GM19240 (cell line): ENCODE measurements around the gene PXDN.
"Not testable (repeated sequence)": the region's sequence is repeated elsewhere in the genome, so short reads cannot be mapped to it uniquely, and the experiment has no call there.

ENCODE experiments used
- DNase-seq: peaks from one replicate; pipeline ENCODE4 v3.0.0; 2011; ENCODE audit warnings: low spot score; ENCODE audit not compliant: insufficient read length

PXDN gene

GRCh38 chr2:1704631-1705556 lies 39.4 kb downstream of the PXDN start:
- no peak for DNase-seq

- DNase-seq = no peak
Observed at GRCh38 chr2:1702186-1702565, 42.1 kb downstream of the PXDN start.

- DNase-seq = no peak
Observed at GRCh38 chr2:1701556-1702185, 42.6 kb downstream of the PXDN start.

GRCh38 chr2:1701020-1701419 lies 43.3 kb downstream of the PXDN start:
- DNase-seq = no peak

GRCh38 chr2:1700427-1700826 lies 43.9 kb downstream of the PXDN start:
- DNase-seq = not testable (repeated sequence)

- DNase-seq = no peak
Observed at GRCh38 chr2:1698188-1698945, 45.9 kb downstream of the PXDN start.

- no peak for DNase-seq
Observed at GRCh38 chr2:1697601-1698000, 46.7 kb downstream of the PXDN start.

GRCh38 chr2:1696472-1696871 lies 47.8 kb downstream of the PXDN start:
- DNase-seq = no peak

- no peak for DNase-seq
Observed at GRCh38 chr2:1694371-1695271, 49.7 kb downstream of the PXDN start.

GRCh38 chr2:1693723-1694122 lies 50.6 kb downstream of the PXDN start:
- no peak for DNase-seq

GRCh38 chr2:1692342-1692741 lies 52.0 kb downstream of the PXDN start:
- no peak for DNase-seq

GRCh38 chr2:1691366-1691765 lies 52.9 kb downstream of the PXDN start:
- DNase-seq = no peak

GRCh38 chr2:1690056-1690775 lies 54.1 kb downstream of the PXDN start:
- no peak for DNase-seq

- DNase-seq = no peak
Observed at GRCh38 chr2:1688859-1689258, 55.5 kb downstream of the PXDN start.

- no peak for DNase-seq
Observed at GRCh38 chr2:1688161-1688560, 56.2 kb downstream of the PXDN start.

- DNase-seq = no peak
Observed at GRCh38 chr2:1687254-1687653, 57.1 kb downstream of the PXDN start.

- DNase-seq = no peak
Observed at GRCh38 chr2:1686784-1687105, 57.6 kb downstream of the PXDN start.

GRCh38 chr2:1685957-1686783 lies 58.1 kb downstream of the PXDN start:
- no peak for DNase-seq

GRCh38 chr2:1685078-1685956 lies 59.0 kb downstream of the PXDN start:
- no peak for DNase-seq
